ENCODE results near the gene SHANK1.

SHANK1 gene

DNA sequence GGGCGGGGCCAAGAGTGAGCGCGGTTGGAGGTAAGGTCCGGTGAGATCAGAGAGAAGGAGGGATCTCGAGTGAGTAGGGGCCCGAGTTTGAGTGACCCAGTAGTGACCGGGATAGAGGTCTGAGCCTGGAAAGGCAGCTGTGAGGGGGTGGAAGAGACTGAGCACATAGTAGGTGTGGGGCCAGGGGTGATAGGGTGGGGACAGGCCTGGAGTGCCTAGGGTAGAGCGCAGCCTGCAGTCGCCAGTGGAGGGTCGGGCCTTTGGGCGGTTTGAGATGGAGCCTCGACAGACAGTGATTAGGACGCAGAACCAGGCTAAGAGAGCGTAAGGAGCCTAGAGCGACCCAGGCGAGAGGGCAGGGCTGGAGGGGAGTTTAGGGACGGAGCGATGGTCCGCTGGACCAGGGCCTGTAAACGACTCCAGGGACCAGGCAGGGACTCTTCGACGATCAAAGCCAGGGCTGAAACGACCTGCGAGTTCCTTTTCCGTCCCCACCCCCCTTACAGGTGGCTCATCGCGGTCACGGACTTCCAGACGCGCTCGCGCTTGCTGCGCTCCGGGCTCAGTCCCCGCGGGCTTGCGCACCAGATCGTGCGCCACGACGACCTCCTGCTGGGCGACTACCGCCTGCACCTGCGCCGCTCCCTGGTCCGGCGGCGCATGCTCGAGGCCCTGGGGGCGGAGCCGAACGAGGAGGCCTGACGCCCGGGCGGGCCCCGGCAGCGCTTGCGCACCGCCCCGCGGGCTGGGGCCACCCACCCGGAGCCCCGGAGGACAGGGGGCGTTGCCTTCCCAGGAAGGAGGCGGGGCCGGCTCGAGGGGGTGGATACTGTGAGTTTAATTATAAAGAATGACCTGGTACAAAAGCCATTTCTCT lies 60.9 kb downstream of the SHANK1 start:
- peak; percentile 68 for DNase-seq

- peak; percentile 96 for DNase-seq
Measured at GRCh38 chr19:50657712-50658440, 61.7 kb downstream of the SHANK1 start.

- DNase-seq: no peak
Measured at GRCh38 chr19:50657222-50657669, 62.4 kb downstream of the SHANK1 start.

- DNase-seq: no peak
Measured at GRCh38 chr19:50654882-50655281, 64.7 kb downstream of the SHANK1 start.

DNA sequence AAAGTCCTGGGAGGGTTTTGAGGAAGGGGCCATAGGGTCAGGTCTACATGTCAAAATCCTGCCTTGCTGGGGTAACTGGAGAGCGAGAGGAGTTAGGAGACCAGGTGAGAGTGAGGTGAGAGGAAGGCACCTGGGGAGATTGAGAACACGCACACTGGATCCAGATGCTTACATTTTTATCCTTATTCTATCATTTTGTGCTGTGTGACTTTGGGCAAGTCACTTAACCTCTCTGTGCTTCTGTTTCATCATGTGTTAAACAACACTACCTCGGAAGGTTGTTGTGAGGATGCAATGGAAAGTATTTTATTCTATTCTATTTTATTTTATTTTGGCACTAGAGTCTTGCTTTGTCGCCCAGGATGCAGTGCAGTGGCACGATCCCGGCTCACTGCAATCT lies 66.9 kb downstream of the SHANK1 start:
- DNase-seq: no peak

GRCh38 chr19:50651174-50651573 lies 68.4 kb downstream of the SHANK1 start:
- no peak for DNase-seq

GRCh38 chr19:50649433-50650391 lies 69.9 kb downstream of the SHANK1 start, which contains the start of gene C19orf81:
TSS of gene C19orf81 (plus strand) at chr19:50649445. CDS start at chr19:50649445, 0 bp downstream.
- no peak for DNase-seq

- DNase-seq: no peak
Measured at GRCh38 chr19:50648659-50649058, 70.9 kb downstream of the SHANK1 start.

GRCh38 chr19:50647879-50648615 lies 71.6 kb downstream of the SHANK1 start:
- DNase-seq: no peak

- DNase-seq: no peak
Measured at GRCh38 chr19:50646074-50646807, 73.4 kb downstream of the SHANK1 start.

DNA sequence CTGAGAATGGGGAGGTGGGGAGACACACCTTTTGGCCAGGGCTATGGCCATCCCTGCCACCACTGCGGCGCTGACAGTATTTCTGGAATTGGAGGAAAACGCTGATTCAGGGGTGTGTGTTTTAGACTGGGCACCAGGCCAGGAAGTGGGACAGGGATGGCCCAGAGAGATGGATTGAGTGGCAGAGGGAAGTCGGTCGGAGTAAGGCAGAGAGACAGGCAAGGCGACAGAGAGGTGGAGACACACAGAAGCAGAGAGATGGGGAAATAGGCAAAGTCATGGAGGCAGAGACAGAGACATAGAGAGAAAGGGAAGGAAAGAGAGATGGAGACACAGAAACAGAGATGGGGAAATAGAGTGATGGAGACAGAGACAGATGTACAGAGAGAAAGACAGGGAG lies 74.5 kb downstream of the SHANK1 start:
- no peak for DNase-seq

DNA sequence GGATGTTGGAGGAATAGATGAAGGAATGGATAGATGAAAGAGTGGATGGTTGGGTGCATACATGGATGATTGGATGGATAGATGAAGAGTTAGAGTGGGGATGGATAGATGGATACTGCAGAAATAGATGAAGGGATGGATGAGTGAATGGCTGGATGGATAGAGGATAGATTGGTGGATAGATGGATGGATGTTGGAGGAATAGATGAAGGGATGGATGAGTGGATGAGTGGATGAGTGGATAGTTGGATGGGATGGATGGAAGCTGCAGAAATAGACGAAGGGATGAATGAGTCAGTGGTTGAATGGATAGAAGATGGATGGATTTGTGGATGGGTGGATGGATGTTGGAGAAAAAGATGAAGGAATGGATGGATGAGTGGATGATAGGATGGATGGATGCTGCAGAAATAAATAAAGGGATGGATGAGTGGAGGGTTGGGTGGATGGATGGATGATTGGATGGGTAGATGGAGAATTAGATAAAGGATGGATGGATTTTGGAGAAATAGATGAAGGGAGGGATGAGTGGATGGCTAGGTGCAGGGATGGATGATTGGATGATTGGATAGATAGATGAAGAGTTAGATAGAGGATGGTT lies 75.2 kb downstream of the SHANK1 start:
- no peak for DNase-seq

DNA sequence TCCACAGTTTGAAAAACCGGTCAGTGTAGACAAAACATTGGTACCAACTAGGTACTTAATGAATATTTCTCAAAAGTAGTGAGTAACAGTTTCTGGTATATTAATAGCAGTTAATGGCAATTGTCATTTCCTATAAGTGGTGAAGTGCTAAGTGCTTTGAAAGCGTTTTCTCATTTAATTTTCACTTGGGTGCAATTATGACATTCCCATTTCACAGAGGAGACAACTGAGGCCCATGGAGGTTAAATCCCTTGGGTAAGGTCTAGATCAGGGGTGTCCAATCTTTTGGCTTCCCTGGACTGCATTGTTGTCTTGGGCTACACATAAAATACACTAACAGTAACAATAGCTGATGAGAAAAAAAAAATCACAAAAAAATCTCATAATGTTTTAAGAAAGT lies 79.2 kb downstream of the SHANK1 start:
- no peak for DNase-seq

DNA sequence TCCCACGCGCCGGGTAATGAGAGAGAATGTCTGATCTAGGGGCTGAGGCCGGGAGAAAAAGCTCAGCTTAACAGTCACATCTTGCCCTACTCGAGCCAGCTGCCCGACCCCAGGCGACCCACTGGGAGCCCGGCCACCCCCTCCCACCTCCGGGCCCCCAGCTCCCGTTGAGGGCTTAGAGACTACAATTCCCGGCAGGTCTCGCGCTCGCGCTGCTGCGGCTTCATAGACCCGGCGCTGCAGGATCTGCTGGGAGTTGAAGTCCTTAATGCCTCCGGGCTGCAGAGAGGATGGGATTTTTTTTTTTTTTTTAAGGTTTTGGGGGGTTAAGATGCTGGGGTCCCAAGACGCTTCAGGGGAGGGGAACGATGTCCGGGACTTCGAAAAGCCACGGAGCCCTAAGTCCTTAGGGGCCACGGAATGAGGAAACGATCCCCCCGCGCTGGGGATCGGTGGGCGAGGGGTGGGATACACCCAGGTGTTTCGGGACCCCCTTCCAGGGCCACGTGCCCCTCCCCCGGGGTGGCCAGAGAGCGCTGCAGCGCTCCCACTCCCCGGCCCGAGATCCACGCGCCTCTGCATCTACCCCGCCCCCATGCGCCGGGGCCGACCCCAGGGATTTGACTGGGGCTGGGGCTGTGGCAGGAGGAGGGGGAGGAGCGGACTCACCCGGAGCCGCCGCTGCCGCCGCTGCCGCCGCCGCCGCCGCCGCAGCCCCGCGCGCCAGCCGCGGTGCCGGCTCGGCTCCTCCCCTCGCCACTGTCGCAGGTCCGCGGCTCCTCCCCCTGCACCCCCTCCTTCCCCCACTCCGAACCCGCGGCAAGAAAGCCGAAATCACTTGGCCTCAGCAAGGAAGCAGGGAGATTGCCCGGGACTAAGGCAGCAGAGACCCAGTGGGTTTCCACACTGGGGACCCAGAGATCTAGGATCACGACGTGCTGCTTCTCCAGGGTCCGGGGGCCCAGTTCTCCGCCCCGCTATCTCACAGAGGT lies 80.2 kb downstream of the SHANK1 start, which contains the start of gene SYT3:
SYT3 (minus strand) TSS at position 761 of the 992 bp plus-strand sequence. CDS start 2,470 bp downstream, outside the sequence.
- peak; percentile 6 for DNase-seq

DNA sequence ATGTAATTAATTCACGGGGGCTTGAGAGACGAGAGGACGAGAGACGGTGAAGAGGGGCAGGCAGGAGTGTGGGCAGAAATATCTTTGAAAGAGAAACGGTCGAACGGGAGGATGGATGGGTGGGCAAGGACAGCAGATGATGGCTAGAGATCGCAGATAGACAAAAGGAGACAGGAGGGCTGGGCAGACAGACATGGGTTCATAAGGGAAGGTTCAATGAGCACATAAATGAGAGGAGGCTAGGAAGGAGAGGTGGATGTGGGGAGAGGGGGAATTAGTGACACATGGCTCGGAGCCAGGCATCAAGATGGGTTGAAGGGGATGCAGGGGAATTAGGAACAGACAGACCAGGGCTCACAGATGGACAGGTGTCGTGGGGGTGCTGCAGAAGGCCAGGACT lies 81.0 kb downstream of the SHANK1 start:
- DNase-seq: no peak

DNA sequence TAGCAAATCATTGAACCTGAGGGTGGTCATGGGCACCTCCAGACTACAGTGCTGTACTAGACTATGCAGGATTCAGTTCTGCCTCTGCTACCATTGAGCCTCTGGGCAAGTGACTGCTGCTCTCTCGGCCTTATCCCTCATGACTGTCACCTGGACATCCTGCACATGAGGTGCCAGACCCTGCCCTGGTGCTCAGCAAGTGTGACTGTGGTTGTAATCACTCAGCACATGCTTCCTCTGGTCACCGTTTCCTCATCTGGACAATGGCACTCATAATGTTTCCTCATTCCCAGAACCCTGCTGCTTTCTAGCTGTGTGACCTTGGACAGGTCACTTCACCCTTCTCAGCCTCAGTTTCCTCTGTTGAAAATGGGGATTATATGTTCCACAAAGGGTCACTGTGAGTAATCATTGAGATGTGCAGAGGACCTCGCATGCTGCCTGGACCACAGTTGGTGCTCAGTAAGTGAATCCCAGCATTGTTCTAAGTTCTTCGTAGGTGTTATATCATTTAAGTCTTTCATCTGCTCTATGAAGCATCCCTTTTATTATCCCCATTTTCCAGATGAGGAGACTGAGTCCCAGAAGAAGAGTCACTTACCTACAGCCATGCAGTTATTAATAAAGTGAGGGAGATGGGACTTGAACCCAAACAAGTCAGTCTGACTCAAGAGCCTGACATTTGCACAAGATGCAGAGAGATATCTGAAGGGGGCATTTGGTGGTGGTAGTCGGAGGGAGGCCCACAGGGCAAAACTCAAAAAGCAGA lies 83.1 kb downstream of the SHANK1 start:
- DNase-seq: no peak

DNA sequence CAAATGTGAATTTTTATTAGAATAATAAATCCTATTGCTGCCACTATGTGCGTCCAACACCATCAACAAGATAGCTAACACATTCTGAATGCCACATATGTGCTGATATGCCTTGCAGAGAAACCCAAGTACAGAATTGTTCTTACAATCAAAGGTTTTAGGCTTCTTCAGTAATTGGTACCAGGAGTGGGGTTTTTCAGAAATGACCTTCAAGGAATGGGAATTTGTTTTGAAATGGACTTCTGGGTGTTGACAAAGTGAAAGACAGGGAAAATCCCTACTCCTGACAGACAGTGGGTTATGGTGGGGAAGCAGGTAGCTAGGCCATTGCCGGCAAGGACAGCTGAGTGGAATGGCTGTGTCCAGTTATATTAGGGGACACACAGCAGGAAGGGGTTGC lies 85.6 kb downstream of the SHANK1 start:
- DNase-seq: no peak

DNA sequence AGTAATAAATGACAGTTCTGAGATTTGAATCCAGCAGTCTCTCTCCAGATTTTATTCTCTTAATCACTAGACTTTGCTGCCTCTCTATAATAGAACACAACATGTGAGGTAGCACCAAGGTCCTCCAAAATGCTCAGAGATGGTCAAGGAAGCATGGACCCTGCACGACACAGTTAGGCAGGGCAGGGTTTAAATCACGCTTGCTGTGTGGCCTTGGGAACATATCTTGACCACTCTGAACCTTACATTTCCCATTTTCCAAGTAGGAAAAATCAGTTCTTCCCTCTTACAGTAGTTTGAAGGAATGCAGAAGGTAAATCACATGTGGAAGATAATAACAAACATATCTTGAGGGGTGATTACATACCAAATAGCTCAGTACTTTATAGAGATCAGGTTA lies 86.2 kb downstream of the SHANK1 start:
- DNase-seq: no peak

Measured in NCI-H1417 treated with DMSO at 0.1 percent for 48 hours (cell line).